Chondrocyte (in vitro differentiated cells): Measurements from ENCODE around the gene CANT1. TPM values are rescaled to one million over a fixed set of nuclear protein-coding genes. Genes with fewer than 3 reads are reported as not detected.
A peak's percentile ranks its signal among the peaks of the same experiment; 100 is the strongest.

ENCODE experiments used
- DNase-seq: peaks from one replicate; pipeline ENCODE4 v3.0.0; 2021; ENCODE audit warnings: mixed read lengths, low spot score
- H3K27ac Mint-ChIP-seq: one replicate; pipeline ENCODE4 v1.8.0; 2021; ENCODE audit warnings: mild to moderate bottlenecking, moderate library complexity, mixed read lengths; ENCODE audit not compliant: unreplicated experiment
- H3K27me3 Mint-ChIP-seq: 2 replicates; pipeline ENCODE4 v1.8.0; 2021; ENCODE audit warnings: low read depth, mixed read lengths
- H3K36me3 Mint-ChIP-seq: 2 replicates; pipeline ENCODE4 v1.8.0; 2021; ENCODE audit warnings: low read depth, mixed read lengths
- H3K4me1 Mint-ChIP-seq: 2 replicates; pipeline ENCODE4 v1.8.0; 2021; ENCODE audit warnings: low read depth, mild to moderate bottlenecking, mixed read lengths
- H3K4me3 Mint-ChIP-seq: one replicate; pipeline ENCODE4 v1.8.0; 2021; ENCODE audit warnings: mild to moderate bottlenecking, moderate library complexity, mixed read lengths; ENCODE audit not compliant: unreplicated experiment
- H3K9me3 Mint-ChIP-seq: 2 replicates; pipeline ENCODE4 v1.8.0; 2021; ENCODE audit warnings: low read depth, mixed read lengths
- long read RNA-seq: library from polyadenylated mRNA; stranded (forward); transcript quantifications from one replicate; pipeline ENCODE4 v2.0.0, GENCODE V29; 2021
- total RNA-seq: library from RNA; stranded (reverse); gene quantifications from 3 replicates; pipeline ENCODE4 v1.2.1, GENCODE V29; 2021
- TF ChIP-seq, protein P1 (sequence below): fragments of 200-600 bp; sonication (generic); IDR thresholded peaks from 2 replicates; pipeline ENCODE4 v1.5.0; 2021; ENCODE audit warnings: antibody characterized with exemption, mild to moderate bottlenecking, moderate library complexity

CANT1 gene
- 37.3 to 50.5 TPM (median 47.9 TPM) in 3 replicates for total RNA-seq
- long read RNA-seq, transcript CANT1-202 (5 exons, 3,252 nt), result major isoform, 30 of 82 reads
- long read RNA-seq, transcript CANT1-201 (4 exons, 3,534 nt), result minor isoform, 28 of 82 reads
- long read RNA-seq, partial matches to known transcripts, result 6 of 82 reads
- long read RNA-seq, other reads (novel, unspliced or antisense), result 14 of 82 reads

GRCh38 chr17:79009397-79010303 is at the start of gene CANT1:
Gene CANT1, minus strand, starts transcription at chr17:79009764. Its CDS starts 12,142 bp downstream, at chr17:78997622.
- TF ChIP-seq, protein P1, sequence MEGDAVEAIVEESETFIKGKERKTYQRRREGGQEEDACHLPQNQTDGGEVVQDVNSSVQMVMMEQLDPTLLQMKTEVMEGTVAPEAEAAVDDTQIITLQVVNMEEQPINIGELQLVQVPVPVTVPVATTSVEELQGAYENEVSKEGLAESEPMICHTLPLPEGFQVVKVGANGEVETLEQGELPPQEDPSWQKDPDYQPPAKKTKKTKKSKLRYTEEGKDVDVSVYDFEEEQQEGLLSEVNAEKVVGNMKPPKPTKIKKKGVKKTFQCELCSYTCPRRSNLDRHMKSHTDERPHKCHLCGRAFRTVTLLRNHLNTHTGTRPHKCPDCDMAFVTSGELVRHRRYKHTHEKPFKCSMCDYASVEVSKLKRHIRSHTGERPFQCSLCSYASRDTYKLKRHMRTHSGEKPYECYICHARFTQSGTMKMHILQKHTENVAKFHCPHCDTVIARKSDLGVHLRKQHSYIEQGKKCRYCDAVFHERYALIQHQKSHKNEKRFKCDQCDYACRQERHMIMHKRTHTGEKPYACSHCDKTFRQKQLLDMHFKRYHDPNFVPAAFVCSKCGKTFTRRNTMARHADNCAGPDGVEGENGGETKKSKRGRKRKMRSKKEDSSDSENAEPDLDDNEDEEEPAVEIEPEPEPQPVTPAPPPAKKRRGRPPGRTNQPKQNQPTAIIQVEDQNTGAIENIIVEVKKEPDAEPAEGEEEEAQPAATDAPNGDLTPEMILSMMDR, result no peak
- H3K9me3 Mint-ChIP-seq, result peaks cover 4% of the 10 kb centered on the region
- H3K36me3 Mint-ChIP-seq, result peaks cover 2% of the 10 kb centered on the region
- H3K27ac Mint-ChIP-seq, result peak within 1 kb of the TSS; percentile 88
- H3K27me3 Mint-ChIP-seq, result no peaks in the 10 kb centered on the region
- peak within 1 kb of the TSS; percentile 84 for H3K4me3 Mint-ChIP-seq
- peak; percentile 93 for DNase-seq
- peaks cover 34% of the 10 kb centered on the region for H3K4me1 Mint-ChIP-seq

- Mint-ChIP-seq H3K27ac (no peak overlapping the region), H3K4me1 (peaks cover 23% of the 10 kb centered on the region), H3K27me3 (peaks cover 2% of the 10 kb centered on the region), H3K9me3 (peaks cover 19% of the 10 kb centered on the region), H3K36me3 (peaks cover 2% of the 10 kb centered on the region), H3K4me3 (no peak overlapping the region)
- DNase-seq, result peak; percentile 42
- TF ChIP-seq, protein P1, result no peak
Observed at GRCh38 chr17:79057737-79058385, 48.3 kb upstream of the CANT1 start.

GRCh38 chr17:79055197-79055596 is 45.6 kb upstream of the CANT1 start:
- TF ChIP-seq, protein P1, result no peak
- H3K9me3 Mint-ChIP-seq, result peaks cover 19% of the 10 kb centered on the region
- H3K4me1 Mint-ChIP-seq, result peaks cover 23% of the 10 kb centered on the region
- H3K27me3 Mint-ChIP-seq, result peaks cover 2% of the 10 kb centered on the region
- H3K4me3 Mint-ChIP-seq, result no peak overlapping the region
- peaks cover 3% of the 10 kb centered on the region for H3K36me3 Mint-ChIP-seq
- H3K27ac Mint-ChIP-seq, result peak overlapping the region; percentile 68
- no peak for DNase-seq

GRCh38 chr17:79054200-79054960 is 44.8 kb upstream of the CANT1 start:
- TF ChIP-seq, protein P1, result no peak
- Mint-ChIP-seq H3K27me3 (peaks cover 3% of the 10 kb centered on the region), H3K27ac (peak overlapping the region; percentile 57), H3K4me1 (peaks cover 23% of the 10 kb centered on the region), H3K4me3 (no peak overlapping the region), H3K9me3 (peaks cover 19% of the 10 kb centered on the region), H3K36me3 (peaks cover 6% of the 10 kb centered on the region)
- peak; percentile 1 for DNase-seq
